H9 (cell line): ENCODE results near the gene SLC12A8. TPM values are rescaled to one million over a fixed set of nuclear protein-coding genes. Genes with fewer than 3 reads are reported as not detected.

ENCODE experiments used
- DNase-seq: peaks from one replicate; pipeline ENCODE4 v3.0.0-alpha.2; 2017
- H2AFZ ChIP-seq: one replicate; pipeline ENCODE4 v1.6.1; 2013; ENCODE audit warnings: mild to moderate bottlenecking, low read length, control low read depth, moderate library complexity
- H2AK5ac ChIP-seq: 2 replicates; pipeline ENCODE4 v1.6.1; 2013; ENCODE audit warnings: low read length, control low read depth, mixed read lengths; ENCODE audit not compliant: insufficient read length
- H2BK120ac ChIP-seq: one replicate; pipeline ENCODE4 v1.6.1; 2013; ENCODE audit warnings: low read depth, mild to moderate bottlenecking, low read length, control low read depth, inconsistent platforms; ENCODE audit not compliant: poor library complexity, severe bottlenecking
- H2BK12ac ChIP-seq: 2 replicates; pipeline ENCODE4 v1.6.1; 2013; ENCODE audit warnings: low read length, control low read depth, mixed read lengths, low read depth; ENCODE audit not compliant: insufficient read length
- H2BK15ac ChIP-seq: 2 replicates; pipeline ENCODE4 v1.6.1; 2013; ENCODE audit warnings: low read depth, low read length, control low read depth
- H2BK20ac ChIP-seq: one replicate; pipeline ENCODE4 v1.6.1; 2013; ENCODE audit warnings: low read depth, mild to moderate bottlenecking, low read length, control low read depth, inconsistent platforms; ENCODE audit not compliant: poor library complexity, severe bottlenecking
- H2BK5ac ChIP-seq: 2 replicates; pipeline ENCODE4 v1.6.1; 2013; ENCODE audit warnings: low read length, control low read depth, mixed read lengths; ENCODE audit not compliant: insufficient read length
- H3K14ac ChIP-seq: 2 replicates; pipeline ENCODE4 v1.6.1; 2013; ENCODE audit warnings: low read length, control low read depth; ENCODE audit not compliant: insufficient read depth
- H3K18ac ChIP-seq: 2 replicates; pipeline ENCODE4 v1.6.1; 2013; ENCODE audit warnings: low read depth, mild to moderate bottlenecking, mixed read lengths, low read length, control low read depth; ENCODE audit not compliant: insufficient read length
- H3K23ac ChIP-seq: 2 replicates; pipeline ENCODE4 v1.6.1; 2013; ENCODE audit warnings: low read length, control low read depth, mixed read lengths, low read depth; ENCODE audit not compliant: insufficient read length
- H3K23me2 ChIP-seq: 2 replicates; pipeline ENCODE4 v1.6.1; 2013; ENCODE audit warnings: low read depth, mild to moderate bottlenecking, mixed read lengths, low read length, control low read depth; ENCODE audit not compliant: insufficient read length, poor library complexity, severe bottlenecking
- H3K27ac ChIP-seq: 2 replicates; pipeline ENCODE4 v1.5.1; 2013; ENCODE audit warnings: low read length, control low read depth, mixed read lengths, low read depth; ENCODE audit not compliant: insufficient read length
- H3K27me3 ChIP-seq: 2 replicates; pipeline ENCODE4 v1.6.1; 2013; ENCODE audit warnings: low read length, control low read depth, inconsistent platforms; ENCODE audit not compliant: insufficient read depth
- H3K4ac ChIP-seq: 2 replicates; pipeline ENCODE4 v1.6.1; 2013; ENCODE audit warnings: low read depth, mild to moderate bottlenecking, control low read depth, inconsistent platforms, low read length, moderate library complexity
- H3K4me1 ChIP-seq: 2 replicates; pipeline ENCODE4 v1.6.1; 2013; ENCODE audit warnings: low read length, control low read depth, inconsistent platforms; ENCODE audit not compliant: insufficient read depth
- H3K4me2 ChIP-seq: 2 replicates; pipeline ENCODE4 v1.6.1; 2013; ENCODE audit warnings: low read length, control low read depth, mixed read lengths; ENCODE audit not compliant: insufficient read length, insufficient read depth
- H3K56ac ChIP-seq: 2 replicates; pipeline ENCODE4 v1.6.1; 2013; ENCODE audit warnings: low read depth, mild to moderate bottlenecking, mixed read lengths, low read length, control low read depth; ENCODE audit not compliant: insufficient read length
- H3K79me1 ChIP-seq: 2 replicates; pipeline ENCODE4 v1.6.1; 2013; ENCODE audit warnings: low read depth, mild to moderate bottlenecking, moderate library complexity, low read length, control low read depth, inconsistent platforms; ENCODE audit not compliant: insufficient read depth, poor library complexity, severe bottlenecking
- H3K79me2 ChIP-seq: 2 replicates; pipeline ENCODE4 v1.6.1; 2013; ENCODE audit warnings: low read length, control low read depth, inconsistent platforms; ENCODE audit not compliant: insufficient read depth
- H3K9ac ChIP-seq: 2 replicates; pipeline ENCODE4 v1.6.1; 2013; ENCODE audit warnings: low read length, control low read depth, mixed read lengths; ENCODE audit not compliant: insufficient read length; ENCODE audit errors: extremely low read depth
- H3K9me3 ChIP-seq: one replicate; pipeline ENCODE4 v1.6.1; 2013; ENCODE audit warnings: low read depth, low read length, inconsistent platforms; ENCODE audit not compliant: control insufficient read depth
- H3T11ph ChIP-seq: one replicate; pipeline ENCODE4 v1.6.1; 2013; ENCODE audit warnings: mild to moderate bottlenecking, low read length, control low read depth, inconsistent platforms
- H4K20me1 ChIP-seq: one replicate; pipeline ENCODE4 v1.6.1; 2013; ENCODE audit not compliant: control insufficient read depth, insufficient read length, insufficient read depth
- H4K5ac ChIP-seq: 2 replicates; pipeline ENCODE4 v1.6.1; 2013; ENCODE audit warnings: low read depth, mild to moderate bottlenecking, mixed read lengths, low read length, control low read depth; ENCODE audit not compliant: insufficient read length
- H4K8ac ChIP-seq: replicated peaks from 2 replicates; pipeline ENCODE4 v1.6.1; 2013; ENCODE audit warnings: low read length, control low read depth, mixed read lengths, low read depth; ENCODE audit not compliant: insufficient read length
- H4K91ac ChIP-seq: 2 replicates; pipeline ENCODE4 v1.6.1; 2013; ENCODE audit warnings: low read depth, mild to moderate bottlenecking, moderate library complexity, mixed read lengths, low read length, control low read depth; ENCODE audit not compliant: insufficient read length
- H3K27ac Mint-ChIP-seq, 3 experiments: 2 replicates in 2 of 3; 3 replicates in 1 of 3; pipeline ENCODE4 v1.8.0; 2020 to 2021; ENCODE audit warnings: mixed read lengths in 3 of 3, mild to moderate bottlenecking in 1 of 3, moderate library complexity in 1 of 3
- H3K27me3 Mint-ChIP-seq: 2 replicates; pipeline ENCODE4 v1.8.0; 2021; ENCODE audit warnings: low read depth, mild to moderate bottlenecking, moderate library complexity, mixed read lengths
- H3K36me3 Mint-ChIP-seq, 3 experiments: 2 replicates in 2 of 3; 3 replicates in 1 of 3; pipeline ENCODE4 v1.8.0; 2020 to 2021; ENCODE audit warnings: low read depth in 3 of 3, mixed read lengths in 3 of 3; ENCODE audit not compliant: insufficient read depth in 1 of 3
- H3K4me1 Mint-ChIP-seq, 2 experiments: 2 replicates each; pipeline ENCODE4 v1.8.0; 2020; ENCODE audit warnings: mixed read lengths in 2 of 2
- H3K4me3 Mint-ChIP-seq, 2 experiments: 2 replicates in 1 of 2; 3 replicates in 1 of 2; pipeline ENCODE4 v1.8.0; 2020 to 2021; ENCODE audit warnings: mild to moderate bottlenecking in 2 of 2, mixed read lengths in 2 of 2, moderate library complexity in 1 of 2
- H3K9me3 Mint-ChIP-seq, 2 experiments: 2 replicates in 1 of 2; 3 replicates in 1 of 2; pipeline ENCODE4 v1.8.0; 2020; ENCODE audit warnings: mild to moderate bottlenecking in 2 of 2, mixed read lengths in 2 of 2, moderate library complexity in 1 of 2
- CTCF ChIP-seq: fragments of 200-600 bp; sonication (generic); conservative IDR thresholded peaks from 3 replicates; pipeline ENCODE4 v1.8.0; 2021; ENCODE audit warnings: antibody characterized with exemption, mild to moderate bottlenecking
- WGBS: extraction: QIAGEN DNeasy Blood & Tissue Kit; methylation state at CpG from one replicate; pipeline ENCODE4 v1.1.7; 2013; ENCODE audit warnings: missing lambda C conversion rate, low lambda C conversion rate, mixed read lengths; ENCODE audit not compliant: insufficient read length; ENCODE audit errors: extremely low coverage; 5-methylcytosine and 5-hydroxymethylcytosine counted together
- total RNA-seq: library from RNA; stranded (reverse); gene quantifications from 2 replicates; pipeline ENCODE4 v1.2.1, GENCODE V29; 2021

The SLC12A8 gene
- total RNA-seq, 1 experiment from 2014 or later, result 8.2 TPM

- Mint-ChIP-seq H3K4me1 (peaks cover 24 to 32% of the 10 kb centered on the region in 2 experiments), H3K9me3 (no peaks in the 10 kb centered on the region), H3K27me3 (peaks cover 16% of the 10 kb centered on the region), H3K36me3 (peaks cover 0 to 6% (median 2%) of the 10 kb centered on the region in 3 experiments; a peak in 6 of 7 replicates), H3K4me3 (peak overlapping the region; percentile 2 to 71; a peak in 4 of 5 replicates), H3K27ac (no peak overlapping the region)
- H2BK120ac ChIP-seq, result no peak overlapping the region
- H4K20me1 ChIP-seq, result no peaks in the 10 kb centered on the region
- no peak for DNase-seq
- no peak overlapping the region for H3K23ac ChIP-seq
- WGBS, result no CpG with 5 or more reads among the region's 4 CpGs
- no peak overlapping the region for H2BK12ac ChIP-seq
- H3K18ac ChIP-seq, result no peak overlapping the region
- H2BK5ac ChIP-seq, result no peak overlapping the region
- no peaks in the 10 kb centered on the region for H3K4me1 ChIP-seq
- H3K9ac ChIP-seq, result no peak overlapping the region
- H3K56ac ChIP-seq, result no peak overlapping the region
- no peaks in the 10 kb centered on the region for H3K27me3 ChIP-seq
- H3K9me3 ChIP-seq, result no peaks in the 10 kb centered on the region
- no peak overlapping the region for H2BK15ac ChIP-seq
- H3K4ac ChIP-seq, result no peak overlapping the region
- no peak overlapping the region for H3K14ac ChIP-seq
- no peak overlapping the region for H3K27ac ChIP-seq
- H2AFZ ChIP-seq, result no peak overlapping the region
- H2AK5ac ChIP-seq, result no peak overlapping the region
- peaks cover 6% of the 10 kb centered on the region for H3K23me2 ChIP-seq
- no peaks in the 10 kb centered on the region for H3K79me1 ChIP-seq
- peak overlapping the region; percentile 39 for H3K4me2 ChIP-seq
- no peak overlapping the region for H3T11ph ChIP-seq
- H4K5ac ChIP-seq, result no peak overlapping the region
- H3K79me2 ChIP-seq, result 0 out of 2 replicates have a peak, but pooled peaks cover 1% of the 10 kb centered on the region
- no peak overlapping the region for H2BK20ac ChIP-seq
- no peak for TF ChIP-seq CTCF
- no peak overlapping the region for H4K91ac ChIP-seq
- H4K8ac ChIP-seq, result no peak overlapping the region
Observed at GRCh38 chr3:125213364-125213755, 812 bp upstream of the SLC12A8 start.
